ENCODE measurements around the gene GINS1. TPM values are rescaled to one million over a fixed set of nuclear protein-coding genes. Genes with fewer than 3 reads are reported as not detected.

The GINS1 gene
- total and polyA plus RNA-seq, 2 of the 13 experiments (the other 11 are each of a cell fraction or from before 2014, with no cell fraction given) = 14.6 to 59.9 TPM

DNA sequence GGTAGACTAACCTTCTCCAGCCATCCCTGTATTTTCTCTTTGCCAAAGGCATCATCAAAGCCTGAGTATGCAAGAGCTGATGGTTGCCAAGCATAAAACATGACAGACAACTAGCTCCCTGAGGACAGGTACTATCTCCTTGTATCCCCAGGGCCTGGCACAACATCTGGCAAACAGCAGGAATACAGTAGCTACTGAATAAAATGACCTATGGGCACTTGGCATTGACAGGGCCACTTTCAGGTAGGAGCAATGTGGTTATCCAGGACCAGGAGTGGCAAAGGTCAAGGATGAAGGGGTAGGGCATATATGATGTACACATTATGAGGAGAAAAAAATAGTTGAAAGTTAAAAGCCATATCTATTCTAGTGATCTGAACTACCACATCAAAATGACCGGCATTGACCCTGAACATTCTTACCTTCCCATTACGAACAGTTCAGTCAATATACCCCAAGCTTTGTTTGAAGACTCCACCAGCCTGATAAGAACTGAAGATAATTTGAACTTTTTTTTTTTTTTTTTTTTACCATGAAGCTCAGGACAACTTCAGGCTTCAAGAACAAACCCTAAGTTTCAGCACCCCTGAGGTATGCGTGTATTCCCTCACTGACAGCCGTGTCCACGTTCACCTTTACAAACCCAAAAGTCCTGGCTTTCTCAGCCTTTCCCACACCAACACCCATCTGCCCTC, 29.1 kb upstream of the GINS1 start (continued):
- TF ChIP-seq SP140L (CRISPR knock-in tag; IDR thresholded peaks at IDR 0.05; ENCODE audit: borderline replicate concordance) (0 out of 2 replicates have a peak, but pooled peaks have one; percentile 43), CC2D1A (CRISPR knock-in tag; IDR thresholded peaks at IDR 0.05) (no peak), NFYC (CRISPR knock-in tag; IDR thresholded peaks at IDR 0.05) (no peak), ARNT2 (CRISPR knock-in tag; IDR thresholded peaks at IDR 0.05; ENCODE audit: low read depth) (no peak), SMARCE1 (IDR thresholded peaks at IDR 0.05; ENCODE audit: borderline replicate concordance) (no peak), POGZ (CRISPR knock-in tag; IDR thresholded peaks at IDR 0.05) (peak; percentile 53), MEF2D (CRISPR knock-in tag; IDR thresholded peaks at IDR 0.05) (peak; percentile 74; the same call in 1 of the 2 replicates), SALL2 (CRISPR knock-in tag; IDR thresholded peaks at IDR 0.05) (0 out of 2 replicates have a peak, but pooled peaks have one; percentile 20), ZNF670 (CRISPR knock-in tag; IDR thresholded peaks at IDR 0.05; ENCODE audit: borderline replicate concordance) (no peak; the same call in 1 of the 2 replicates), SAP130 (CRISPR knock-in tag; IDR thresholded peaks at IDR 0.05; ENCODE audit: low read depth) (peak; percentile 82; the same call in 1 of the 2 replicates), MAZ (IDR thresholded peaks at IDR 0.05; ENCODE audit: borderline replicate concordance, low read depth, low read length) (no peak), MAZ (CRISPR knock-in tag; IDR thresholded peaks at IDR 0.05; ENCODE audit: low read depth) (no peak), HNRNPH1 (optimal IDR thresholded peaks at IDR 0.05; ENCODE audit: low read depth, low read length) (no peak), ARHGAP35 (CRISPR knock-in tag; IDR thresholded peaks at IDR 0.05; ENCODE audit: borderline replicate concordance) (no peak), ZNF207 (IDR thresholded peaks at IDR 0.05; ENCODE audit: borderline replicate concordance) (no peak), MBD4 (IDR thresholded peaks at IDR 0.05; ENCODE audit: borderline replicate concordance, low read length) (no peak; the same call in 1 of the 2 replicates)
- TF ChIP-seq, protein P1, sequence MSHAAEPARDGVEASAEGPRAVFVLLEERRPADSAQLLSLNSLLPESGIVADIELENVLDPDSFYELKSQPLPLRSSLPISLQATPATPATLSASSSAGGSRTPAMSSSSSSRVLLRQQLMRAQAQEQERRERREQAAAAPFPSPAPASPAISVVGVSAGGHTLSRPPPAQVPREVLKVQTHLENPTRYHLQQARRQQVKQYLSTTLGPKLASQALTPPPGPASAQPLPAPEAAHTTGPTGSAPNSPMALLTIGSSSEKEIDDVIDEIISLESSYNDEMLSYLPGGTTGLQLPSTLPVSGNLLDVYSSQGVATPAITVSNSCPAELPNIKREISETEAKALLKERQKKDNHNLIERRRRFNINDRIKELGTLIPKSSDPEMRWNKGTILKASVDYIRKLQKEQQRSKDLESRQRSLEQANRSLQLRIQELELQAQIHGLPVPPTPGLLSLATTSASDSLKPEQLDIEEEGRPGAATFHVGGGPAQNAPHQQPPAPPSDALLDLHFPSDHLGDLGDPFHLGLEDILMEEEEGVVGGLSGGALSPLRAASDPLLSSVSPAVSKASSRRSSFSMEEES (CRISPR knock-in tag; IDR thresholded peaks at IDR 0.05) = no peak
- TF ChIP-seq, protein P2, sequence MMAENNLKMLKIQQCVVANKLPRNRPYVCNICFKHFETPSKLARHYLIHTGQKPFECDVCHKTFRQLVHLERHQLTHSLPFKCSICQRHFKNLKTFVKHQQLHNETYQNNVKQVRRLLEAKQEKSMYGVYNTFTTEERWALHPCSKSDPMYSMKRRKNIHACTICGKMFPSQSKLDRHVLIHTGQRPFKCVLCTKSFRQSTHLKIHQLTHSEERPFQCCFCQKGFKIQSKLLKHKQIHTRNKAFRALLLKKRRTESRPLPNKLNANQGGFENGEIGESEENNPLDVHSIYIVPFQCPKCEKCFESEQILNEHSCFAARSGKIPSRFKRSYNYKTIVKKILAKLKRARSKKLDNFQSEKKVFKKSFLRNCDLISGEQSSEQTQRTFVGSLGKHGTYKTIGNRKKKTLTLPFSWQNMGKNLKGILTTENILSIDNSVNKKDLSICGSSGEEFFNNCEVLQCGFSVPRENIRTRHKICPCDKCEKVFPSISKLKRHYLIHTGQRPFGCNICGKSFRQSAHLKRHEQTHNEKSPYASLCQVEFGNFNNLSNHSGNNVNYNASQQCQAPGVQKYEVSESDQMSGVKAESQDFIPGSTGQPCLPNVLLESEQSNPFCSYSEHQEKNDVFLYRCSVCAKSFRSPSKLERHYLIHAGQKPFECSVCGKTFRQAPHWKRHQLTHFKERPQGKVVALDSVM (CRISPR knock-in tag; IDR thresholded peaks at IDR 0.05) = no peak
- TF ChIP-seq, protein P3, sequence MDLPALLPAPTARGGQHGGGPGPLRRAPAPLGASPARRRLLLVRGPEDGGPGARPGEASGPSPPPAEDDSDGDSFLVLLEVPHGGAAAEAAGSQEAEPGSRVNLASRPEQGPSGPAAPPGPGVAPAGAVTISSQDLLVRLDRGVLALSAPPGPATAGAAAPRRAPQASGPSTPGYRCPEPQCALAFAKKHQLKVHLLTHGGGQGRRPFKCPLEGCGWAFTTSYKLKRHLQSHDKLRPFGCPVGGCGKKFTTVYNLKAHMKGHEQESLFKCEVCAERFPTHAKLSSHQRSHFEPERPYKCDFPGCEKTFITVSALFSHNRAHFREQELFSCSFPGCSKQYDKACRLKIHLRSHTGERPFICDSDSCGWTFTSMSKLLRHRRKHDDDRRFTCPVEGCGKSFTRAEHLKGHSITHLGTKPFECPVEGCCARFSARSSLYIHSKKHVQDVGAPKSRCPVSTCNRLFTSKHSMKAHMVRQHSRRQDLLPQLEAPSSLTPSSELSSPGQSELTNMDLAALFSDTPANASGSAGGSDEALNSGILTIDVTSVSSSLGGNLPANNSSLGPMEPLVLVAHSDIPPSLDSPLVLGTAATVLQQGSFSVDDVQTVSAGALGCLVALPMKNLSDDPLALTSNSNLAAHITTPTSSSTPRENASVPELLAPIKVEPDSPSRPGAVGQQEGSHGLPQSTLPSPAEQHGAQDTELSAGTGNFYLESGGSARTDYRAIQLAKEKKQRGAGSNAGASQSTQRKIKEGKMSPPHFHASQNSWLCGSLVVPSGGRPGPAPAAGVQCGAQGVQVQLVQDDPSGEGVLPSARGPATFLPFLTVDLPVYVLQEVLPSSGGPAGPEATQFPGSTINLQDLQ (CRISPR knock-in tag; IDR thresholded peaks at IDR 0.05) = no peak
- TF ChIP-seq, protein P4, sequence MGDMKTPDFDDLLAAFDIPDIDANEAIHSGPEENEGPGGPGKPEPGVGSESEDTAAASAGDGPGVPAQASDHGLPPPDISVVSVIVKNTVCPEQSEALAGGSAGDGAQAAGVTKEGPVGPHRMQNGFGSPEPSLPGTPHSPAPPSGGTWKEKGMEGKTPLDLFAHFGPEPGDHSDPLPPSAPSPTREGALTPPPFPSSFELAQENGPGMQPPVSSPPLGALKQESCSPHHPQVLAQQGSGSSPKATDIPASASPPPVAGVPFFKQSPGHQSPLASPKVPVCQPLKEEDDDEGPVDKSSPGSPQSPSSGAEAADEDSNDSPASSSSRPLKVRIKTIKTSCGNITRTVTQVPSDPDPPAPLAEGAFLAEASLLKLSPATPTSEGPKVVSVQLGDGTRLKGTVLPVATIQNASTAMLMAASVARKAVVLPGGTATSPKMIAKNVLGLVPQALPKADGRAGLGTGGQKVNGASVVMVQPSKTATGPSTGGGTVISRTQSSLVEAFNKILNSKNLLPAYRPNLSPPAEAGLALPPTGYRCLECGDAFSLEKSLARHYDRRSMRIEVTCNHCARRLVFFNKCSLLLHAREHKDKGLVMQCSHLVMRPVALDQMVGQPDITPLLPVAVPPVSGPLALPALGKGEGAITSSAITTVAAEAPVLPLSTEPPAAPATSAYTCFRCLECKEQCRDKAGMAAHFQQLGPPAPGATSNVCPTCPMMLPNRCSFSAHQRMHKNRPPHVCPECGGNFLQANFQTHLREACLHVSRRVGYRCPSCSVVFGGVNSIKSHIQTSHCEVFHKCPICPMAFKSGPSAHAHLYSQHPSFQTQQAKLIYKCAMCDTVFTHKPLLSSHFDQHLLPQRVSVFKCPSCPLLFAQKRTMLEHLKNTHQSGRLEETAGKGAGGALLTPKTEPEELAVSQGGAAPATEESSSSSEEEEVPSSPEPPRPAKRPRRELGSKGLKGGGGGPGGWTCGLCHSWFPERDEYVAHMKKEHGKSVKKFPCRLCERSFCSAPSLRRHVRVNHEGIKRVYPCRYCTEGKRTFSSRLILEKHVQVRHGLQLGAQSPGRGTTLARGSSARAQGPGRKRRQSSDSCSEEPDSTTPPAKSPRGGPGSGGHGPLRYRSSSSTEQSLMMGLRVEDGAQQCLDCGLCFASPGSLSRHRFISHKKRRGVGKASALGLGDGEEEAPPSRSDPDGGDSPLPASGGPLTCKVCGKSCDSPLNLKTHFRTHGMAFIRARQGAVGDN (CRISPR knock-in tag; IDR thresholded peaks at IDR 0.05) = no peak

Measured in HepG2 (cell line).